Globus pallidus (tissue), 1 donor: ENCODE data around the gene STK11.

ENCODE experiments used
- DNase-seq: peaks from one replicate; pipeline ENCODE4 v3.0.0-alpha.2; 2015; ENCODE audit warnings: low spot score

Gene STK11

GRCh38 chr19:1262623-1263123 lies 57.1 kb downstream of the STK11 start:
- no peak for DNase-seq

GRCh38 chr19:1263188-1263587 lies 57.6 kb downstream of the STK11 start:
- no peak for DNase-seq

GRCh38 chr19:1264801-1265614 lies 59.4 kb downstream of the STK11 start:
- no peak for DNase-seq

DNA sequence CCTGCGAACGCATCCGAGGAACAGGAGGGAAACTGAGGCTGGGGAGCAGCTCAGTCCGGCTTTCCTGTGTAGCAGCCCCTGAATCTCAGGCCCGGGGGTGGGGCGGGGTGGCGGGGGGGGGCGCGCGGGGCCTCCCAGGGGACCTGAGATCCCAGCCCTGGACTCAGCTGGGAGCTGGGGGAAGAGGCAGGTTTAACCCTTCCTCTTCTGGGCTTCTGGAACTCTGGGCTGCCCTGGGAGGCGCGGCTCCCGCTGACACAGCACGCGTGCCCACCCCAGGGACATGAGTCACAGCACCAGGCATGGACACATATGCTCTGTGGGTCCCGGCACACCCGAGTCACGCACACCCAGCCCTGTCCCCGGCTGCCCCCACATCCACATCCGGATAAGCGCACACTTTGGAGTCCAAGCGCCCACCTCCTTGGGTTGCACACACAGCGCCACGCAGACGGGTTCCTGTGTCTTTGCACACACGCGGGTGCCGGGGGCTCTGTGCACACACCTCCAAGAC lies 60.1 kb downstream of the STK11 start:
- DNase-seq: no peak

DNA sequence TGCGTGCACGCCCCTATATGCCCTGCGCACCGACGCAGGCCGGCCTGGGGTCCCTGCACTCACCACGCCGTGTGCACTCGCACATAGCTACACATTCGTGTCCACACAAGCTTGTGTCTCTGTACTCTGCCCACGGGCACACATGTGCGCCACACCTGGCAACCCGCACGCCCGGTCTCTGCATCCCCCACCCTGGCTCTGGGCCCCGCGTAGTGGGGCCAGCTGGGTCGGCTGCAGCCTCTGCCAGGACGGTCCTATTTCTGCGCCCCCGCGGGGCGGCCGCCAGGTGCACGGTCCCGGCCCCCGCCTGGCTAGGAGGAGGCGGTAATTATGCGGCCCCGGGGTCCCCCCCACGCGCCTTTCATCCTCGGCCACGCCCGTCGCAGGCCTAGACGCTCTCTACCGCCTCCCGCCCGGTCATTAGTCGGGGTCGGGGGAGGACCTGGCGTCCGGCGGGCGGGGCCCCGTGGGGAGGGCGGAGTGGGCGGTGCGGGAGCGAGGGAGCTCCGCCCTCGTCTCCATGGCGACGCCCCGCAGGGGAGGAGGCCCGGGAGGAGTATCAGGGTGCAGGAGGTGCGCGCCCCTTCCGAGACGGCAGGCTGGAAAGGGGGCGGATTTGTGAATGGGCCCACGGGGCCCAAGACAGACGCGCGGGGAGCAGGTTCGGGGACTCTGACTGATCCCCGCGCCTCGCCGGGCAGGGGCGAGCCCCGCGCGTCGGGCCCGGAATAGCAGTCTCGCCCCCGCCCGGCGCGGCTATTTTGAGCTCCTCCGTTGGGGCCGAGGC lies 60.7 kb downstream of the STK11 start:
- DNase-seq: no peak

DNA sequence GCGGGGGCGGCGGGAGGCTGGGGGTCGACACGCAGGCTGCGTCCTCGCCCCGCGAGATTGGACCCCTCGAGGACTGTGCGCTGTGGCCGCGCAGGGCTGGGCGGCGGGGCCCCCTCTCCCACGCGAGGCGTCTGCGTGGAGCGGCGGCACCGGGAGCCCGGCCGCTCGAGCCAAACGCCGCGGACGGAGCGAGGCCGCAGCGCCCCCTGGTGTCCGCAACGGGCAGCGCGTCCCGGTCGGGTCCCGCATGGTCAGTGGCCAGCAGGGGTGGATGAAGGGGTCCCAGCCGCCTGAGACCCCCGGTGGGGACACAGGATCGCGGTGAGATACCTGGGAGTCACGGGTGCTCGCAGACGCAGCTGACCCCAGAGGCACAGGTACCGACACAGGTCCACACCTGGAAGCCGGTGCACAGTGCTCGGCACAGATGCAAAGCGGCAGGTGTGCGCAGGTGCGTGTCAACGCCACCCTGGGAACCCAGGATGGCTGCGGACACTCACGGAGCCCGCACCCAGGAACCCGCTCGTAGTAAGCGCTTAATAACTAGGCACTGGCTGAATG lies 61.4 kb downstream of the STK11 start:
- no peak for DNase-seq

GRCh38 chr19:1267477-1268225 lies 62.1 kb downstream of the STK11 start:
- no peak for DNase-seq

DNA sequence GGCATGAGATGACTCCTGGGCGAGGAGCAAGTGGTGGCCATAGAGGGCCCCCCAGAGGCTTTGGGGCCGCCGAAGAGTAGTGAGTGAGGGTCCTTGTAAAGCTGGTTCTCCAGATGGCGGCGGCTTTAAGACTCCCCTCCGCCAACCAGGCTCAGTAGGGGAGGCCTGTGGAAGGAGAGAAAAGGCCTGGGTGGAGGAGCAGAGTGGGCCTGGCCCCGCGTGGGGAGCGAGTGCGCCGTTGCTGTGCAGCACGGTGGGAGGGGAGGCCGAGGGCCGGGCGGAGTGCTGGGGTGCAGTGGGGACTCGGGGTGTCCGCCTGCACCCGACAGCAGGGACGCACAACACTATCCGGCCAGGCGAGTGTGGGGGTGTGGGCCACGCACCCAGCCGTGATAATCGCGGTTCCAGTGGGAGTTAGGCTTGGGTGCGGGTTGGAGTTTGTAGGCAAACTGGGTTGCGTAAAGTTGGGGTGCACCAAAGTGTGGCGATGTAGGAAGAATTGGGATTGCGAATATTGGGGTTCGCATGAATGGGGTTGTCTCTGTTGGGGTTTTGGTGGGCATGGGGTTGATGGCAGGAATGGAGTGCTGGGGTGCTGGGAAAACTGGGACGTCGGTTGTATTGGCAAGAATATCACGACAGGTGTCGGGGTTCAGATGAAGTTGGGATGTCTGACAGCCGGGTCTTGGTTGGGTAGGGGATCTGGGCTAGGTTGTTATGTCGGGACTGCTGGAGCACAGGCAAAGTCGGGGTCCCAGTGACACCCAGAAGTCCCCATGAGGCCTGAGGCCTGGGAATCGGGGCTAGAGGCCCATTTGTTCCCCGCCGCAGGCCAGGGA lies 62.9 kb downstream of the STK11 start:
- DNase-seq: no peak

- DNase-seq: peak; percentile 100
Observed at GRCh38 chr19:1269065-1269477, 63.5 kb downstream of the STK11 start, which contains the start of gene CIRBP. CIRBP (plus strand) TSS chr19:1269332; CDS start chr19:1270934, 1,602 bp downstream.

GRCh38 chr19:1269478-1270212 lies 64.1 kb downstream of the STK11 start:
- DNase-seq: peak; percentile 86

- DNase-seq: no peak
Observed at GRCh38 chr19:1270213-1270853, 64.8 kb downstream of the STK11 start.

DNA sequence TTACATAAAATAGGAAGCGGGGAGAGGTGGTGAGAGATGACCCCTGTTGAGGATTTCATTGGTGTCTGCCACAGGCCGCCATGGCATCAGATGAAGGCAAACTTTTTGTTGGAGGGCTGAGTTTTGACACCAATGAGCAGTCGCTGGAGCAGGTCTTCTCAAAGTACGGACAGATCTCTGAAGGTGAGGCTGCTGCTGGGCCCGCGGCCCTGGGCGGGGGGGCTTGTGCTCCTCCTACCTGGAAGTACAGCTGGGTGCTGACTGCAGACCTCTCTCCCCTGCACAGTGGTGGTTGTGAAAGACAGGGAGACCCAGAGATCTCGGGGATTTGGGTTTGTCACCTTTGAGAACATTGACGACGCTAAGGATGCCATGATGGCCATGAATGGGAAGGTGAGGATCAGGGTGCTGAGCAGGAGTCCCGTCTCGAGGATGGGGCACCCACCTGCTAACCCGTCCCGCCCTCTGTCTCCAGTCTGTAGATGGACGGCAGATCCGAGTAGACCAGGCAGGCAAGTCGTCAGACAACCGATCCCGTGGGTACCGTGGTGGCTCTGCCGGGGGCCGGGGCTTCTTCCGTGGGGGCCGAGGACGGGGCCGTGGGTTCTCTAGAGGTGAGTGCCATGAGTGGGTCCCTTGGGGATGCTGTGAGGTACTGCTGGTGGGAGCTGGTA lies 65.4 kb downstream of the STK11 start:
- no peak for DNase-seq

GRCh38 chr19:1271528-1272422 lies 66.2 kb downstream of the STK11 start:
- DNase-seq: no peak

DNA sequence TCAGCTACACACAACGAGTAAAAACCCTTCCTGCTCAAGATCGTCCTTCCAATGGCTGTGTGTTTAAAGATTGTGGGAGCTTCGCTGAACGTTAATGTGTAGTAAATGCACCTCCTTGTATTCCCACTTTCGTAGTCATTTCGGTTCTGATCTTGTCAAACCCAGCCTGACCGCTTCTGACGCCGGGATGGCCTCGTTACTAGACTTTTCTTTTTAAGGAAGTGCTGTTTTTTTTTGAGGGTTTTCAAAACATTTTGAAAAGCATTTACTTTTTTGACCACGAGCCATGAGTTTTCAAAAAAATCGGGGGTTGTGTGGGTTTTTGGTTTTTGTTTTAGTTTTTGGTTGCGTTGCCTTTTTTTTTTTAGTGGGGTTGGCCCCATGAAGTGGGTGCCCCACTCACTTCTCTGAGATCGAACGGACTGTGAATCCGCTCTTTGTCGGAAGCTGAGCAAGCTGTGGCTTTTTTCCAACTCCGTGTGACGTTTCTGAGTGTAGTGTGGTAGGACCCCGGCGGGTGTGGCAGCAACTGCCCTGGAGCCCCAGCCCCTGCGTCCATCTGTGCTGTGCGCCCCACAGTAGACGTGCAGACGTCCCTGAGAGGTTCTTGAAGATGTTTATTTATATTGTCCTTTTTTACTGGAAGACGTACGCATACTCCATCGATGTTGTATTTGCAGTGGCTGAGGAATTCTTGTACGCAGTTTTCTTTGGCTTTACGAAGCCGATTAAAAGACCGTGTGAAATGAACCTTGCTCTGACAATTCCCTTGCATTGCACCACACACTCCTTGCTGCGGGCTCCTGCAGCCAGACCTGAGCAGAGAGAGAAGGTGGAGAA lies 67.1 kb downstream of the STK11 start:
- DNase-seq: no peak

- DNase-seq: no peak
Observed at GRCh38 chr19:1273263-1274041, 67.9 kb downstream of the STK11 start.
